IPS-NIHi7 (cell line): Measurements from ENCODE around the gene FNIP2.
"Not testable (repeated sequence)": the region's sequence is repeated elsewhere in the genome, so short reads cannot be mapped to it uniquely, and the experiment has no call there.

ENCODE experiments used
- DNase-seq: peaks from one replicate; pipeline ENCODE4 v3.0.0; 2012; ENCODE audit warnings: mixed read lengths; ENCODE audit errors: extremely low spot score

The FNIP2 gene

DNA sequence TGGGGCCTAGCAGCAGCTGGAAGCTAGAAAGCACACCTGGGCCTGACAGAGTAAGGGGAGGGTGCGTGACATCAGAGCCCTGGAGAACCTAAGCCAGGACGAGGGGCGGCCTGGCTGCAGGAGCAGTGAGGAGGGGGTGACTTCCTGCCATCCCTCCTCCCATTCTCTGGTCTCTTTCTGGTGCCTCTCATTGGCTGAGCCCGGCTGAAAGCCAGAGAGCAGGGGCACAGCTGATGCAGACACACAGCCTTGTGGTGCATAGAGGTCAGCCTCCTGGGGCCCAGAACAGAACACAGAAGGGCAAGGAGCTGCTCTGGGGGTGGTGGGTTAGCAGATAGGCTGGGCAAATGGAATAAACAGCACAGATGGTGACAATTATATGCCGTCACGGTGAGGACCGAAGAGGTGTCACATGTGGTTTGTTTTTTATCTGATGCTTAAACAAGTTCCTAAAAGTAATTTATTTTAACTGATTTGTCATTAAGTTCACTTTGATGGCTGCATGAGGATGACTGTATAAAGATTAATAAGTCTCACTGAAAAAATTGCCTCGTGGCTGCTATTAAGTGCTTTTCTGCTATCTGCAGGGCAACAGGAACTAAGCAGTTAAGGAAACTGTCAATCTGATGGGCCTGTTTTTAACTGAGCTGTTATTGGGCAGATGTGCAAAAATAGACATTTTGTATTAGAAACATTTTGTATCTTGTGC, 102.0 kb downstream of the FNIP2 start:
- DNase-seq, result peak; percentile 64

DNA sequence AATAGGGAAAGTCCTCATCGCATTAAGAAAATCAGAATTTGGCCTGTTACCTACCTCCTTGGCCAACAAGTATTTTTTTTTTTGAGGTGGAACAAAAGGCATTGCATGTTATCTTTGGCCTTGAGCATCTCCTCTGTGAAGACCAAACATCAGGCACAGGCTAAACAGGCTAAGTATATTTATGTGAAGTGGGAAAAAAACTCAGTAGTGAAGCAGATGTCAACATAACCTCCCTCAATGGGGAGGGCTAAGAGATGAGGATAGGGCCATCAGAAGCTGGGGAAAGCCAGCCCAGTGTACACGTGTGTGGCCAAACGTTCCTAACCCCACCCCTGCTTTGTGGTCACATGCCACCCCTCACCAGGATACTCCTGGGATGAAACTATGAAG, 102.5 kb downstream of the FNIP2 start:
- no peak for DNase-seq

DNA sequence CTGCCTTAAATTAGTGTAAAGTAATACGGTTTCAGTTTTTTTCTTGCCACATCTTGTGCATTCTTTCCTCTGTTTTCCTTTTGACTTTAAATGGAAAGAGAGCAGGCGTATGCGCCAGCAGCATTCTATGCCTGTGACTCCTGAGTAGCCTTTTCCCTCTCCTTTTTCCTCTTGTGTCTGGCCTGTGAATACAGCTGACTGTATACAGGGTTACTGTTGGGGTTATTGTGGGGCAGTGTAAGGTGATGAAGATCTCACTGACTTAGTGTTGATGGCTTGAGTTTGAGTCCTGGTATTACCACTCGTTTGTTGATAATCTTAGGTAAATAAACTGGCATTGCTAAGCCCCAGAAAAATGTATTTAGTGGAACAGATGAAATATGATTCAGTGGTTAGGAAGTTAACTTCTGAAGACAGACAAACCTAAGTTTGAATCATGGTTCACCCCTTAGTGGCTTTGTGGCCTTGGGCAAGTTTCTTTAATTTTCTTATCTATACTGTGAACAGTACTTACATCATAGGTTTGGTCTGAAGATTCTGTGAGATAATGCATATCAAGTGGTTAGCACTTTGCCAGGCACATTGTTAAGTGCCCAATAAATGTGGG, 105.1 kb downstream of the FNIP2 start:
- DNase-seq, result no peak

DNA sequence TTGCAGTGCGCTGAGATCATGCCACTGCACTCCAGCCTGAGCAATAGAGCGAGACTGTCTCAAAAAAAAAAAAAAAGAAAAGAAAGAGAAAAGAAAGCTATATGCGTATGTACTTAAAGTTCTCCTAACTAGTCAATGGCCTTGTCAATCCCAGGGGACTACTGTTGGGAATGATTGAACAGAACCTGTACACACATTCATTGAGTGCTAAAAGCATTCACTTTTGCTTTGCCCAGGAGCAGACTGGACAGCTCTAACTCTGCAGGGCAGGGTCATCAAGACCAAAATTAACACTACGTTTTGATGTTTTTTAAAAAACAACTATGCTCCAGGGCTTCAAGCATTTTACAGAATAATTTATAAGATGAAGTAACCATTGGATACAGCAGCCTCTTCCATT, 106.2 kb downstream of the FNIP2 start:
- no peak for DNase-seq

DNA sequence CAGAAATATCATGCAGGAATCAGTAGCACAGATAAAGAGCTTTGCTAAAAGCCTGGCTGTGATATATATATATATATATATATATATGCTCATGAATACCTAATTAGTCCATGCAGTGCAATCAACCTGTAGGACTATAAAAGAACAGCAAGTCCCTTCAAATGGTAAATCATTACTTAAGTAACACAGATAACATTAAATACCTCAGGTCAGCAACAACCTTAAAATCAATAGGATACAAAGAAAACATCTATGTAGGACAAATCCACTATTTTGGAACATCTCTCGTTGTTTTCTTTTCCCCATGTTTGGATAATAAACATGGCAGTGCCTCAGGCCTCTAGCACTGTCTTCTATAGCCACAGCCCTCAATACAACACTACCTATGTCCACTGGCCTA, 106.6 kb downstream of the FNIP2 start:
- DNase-seq, result no peak

DNA sequence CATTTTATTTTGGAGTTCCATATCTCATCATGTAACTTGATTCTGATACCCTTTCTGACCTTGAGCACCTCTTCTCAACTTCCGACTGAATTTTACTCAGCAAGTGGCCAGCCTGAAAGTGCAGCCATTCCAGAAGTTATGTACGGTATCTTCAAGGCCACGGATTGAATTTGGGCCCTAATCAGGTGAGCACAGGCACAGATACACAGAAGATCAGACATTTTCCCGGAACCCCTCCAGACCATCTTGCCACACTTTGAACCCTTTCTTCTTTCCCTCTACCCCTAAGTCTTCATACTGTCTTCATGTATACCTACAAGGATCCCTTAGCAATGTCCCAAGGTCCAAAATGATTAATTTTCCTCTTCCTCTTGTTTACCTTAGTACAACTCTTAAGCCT, 108.2 kb downstream of the FNIP2 start:
- no peak for DNase-seq

DNA sequence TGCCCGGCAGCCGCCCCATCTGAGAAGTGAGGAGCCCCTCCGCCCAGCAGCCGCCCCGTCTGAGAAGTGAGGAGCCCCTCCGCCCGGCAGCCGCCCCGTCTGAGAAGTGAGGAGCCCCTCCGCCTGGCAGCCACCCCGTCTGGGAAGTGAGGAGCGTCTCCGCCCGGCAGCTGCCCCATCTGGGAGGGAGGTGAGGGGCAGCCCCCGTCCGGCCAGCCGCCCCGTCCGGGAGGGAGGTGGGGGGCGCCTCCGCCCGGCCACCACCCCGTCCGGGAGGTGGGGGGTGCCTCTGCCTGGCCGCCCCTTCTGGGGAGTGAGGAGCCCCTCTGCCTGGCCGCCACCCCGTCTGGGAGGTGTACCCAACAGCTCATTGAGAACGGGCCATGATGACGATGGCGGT, 113.3 kb downstream of the FNIP2 start:
- DNase-seq, result not testable (repeated sequence)

DNA sequence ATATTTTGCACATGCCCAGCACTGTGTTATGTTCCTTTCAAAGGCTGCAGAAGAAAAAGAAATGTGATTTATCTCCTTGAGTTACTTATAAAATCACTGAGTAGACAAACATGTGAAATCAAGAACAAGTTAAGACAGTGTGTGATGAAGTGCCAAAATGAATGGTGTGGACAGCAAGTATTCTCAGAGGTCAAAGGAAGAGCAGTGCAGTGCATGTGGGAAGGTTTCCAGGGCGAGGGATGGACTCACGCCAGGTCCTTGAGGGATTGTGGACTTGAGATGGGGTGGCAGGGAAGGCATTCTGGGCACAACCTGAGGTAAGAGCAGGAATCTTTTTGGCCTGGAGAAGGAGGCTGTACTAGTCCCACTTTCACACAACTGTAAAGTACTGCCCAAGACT, 115.5 kb downstream of the FNIP2 start:
- no peak for DNase-seq

DNA sequence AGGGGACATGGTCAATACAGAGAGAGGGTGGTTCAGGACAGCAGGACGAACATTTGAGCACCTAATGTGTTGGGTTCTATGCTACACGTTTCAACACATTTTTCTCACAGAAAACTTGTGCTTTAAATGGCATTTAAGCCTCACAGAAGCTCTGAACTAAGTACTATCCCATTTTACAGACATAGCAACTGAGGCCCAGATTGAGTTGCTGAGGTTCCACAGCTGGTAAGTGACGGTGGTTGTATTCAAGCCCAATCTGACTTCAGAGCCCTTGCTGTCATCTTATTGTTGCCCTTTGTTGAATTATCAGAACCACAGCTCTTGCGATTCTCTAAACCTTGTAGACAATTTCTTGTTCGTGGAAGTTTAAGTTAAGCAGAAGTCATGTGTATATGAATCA, 116.7 kb downstream of the FNIP2 start:
- no peak for DNase-seq

DNA sequence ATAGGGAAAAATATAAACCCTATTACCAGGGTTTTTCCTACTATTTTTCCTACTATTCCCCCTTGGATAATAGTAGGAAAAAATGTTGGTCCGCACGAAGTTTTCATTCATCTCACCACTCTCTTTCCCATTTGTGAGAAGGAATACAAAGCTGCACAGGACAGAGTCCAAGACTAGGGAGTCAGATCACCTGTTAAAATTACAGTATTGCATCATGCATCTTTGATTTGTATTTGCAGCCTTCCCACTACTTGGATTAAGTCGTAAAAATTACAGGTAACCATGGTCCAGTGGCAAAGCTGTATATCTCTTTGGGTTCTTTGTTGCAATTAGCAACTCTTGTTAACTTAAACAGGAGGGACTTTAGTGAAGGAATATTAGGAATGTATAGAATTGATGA, 121.5 kb downstream of the FNIP2 start:
- DNase-seq, result no peak

DNA sequence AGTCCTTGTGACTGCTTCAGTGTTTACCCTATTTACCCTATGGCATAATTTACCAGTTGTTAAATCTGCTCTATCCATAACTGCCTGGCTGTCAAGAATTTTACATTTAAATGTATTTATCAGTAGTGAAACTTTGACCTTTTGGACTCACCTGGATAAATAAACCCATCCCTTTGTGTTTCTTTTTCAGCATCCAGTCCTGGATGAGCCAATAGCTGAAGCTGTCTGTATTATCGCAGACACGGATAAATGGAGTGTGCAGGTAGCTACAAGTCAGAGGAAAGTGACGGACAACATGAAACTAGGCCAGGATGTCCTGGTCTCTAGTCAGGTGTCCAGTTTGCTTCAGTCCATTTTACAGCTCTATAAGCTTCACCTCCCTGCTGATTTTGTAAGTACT, 122.4 kb downstream of the FNIP2 start:
- DNase-seq, result no peak

DNA sequence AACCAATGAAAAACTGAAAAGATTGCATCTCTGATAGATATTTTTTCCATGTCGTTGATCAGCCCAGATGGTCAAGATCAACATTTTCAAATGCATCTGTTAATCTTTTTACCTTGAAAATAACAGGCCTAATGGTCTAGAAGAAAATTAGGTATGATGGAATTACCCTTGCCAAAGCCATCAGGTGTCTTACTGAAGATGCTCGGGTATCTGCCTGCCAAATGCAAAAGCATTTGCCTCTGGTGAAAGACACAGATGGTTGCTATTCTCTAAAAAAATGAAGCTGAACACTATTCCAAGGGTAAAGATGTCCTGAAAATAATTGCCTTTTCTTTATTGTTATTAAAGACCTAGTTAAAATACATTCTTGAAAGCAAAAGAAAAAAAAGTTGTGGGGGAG, 126.0 kb downstream of the FNIP2 start:
- DNase-seq, result no peak

DNA sequence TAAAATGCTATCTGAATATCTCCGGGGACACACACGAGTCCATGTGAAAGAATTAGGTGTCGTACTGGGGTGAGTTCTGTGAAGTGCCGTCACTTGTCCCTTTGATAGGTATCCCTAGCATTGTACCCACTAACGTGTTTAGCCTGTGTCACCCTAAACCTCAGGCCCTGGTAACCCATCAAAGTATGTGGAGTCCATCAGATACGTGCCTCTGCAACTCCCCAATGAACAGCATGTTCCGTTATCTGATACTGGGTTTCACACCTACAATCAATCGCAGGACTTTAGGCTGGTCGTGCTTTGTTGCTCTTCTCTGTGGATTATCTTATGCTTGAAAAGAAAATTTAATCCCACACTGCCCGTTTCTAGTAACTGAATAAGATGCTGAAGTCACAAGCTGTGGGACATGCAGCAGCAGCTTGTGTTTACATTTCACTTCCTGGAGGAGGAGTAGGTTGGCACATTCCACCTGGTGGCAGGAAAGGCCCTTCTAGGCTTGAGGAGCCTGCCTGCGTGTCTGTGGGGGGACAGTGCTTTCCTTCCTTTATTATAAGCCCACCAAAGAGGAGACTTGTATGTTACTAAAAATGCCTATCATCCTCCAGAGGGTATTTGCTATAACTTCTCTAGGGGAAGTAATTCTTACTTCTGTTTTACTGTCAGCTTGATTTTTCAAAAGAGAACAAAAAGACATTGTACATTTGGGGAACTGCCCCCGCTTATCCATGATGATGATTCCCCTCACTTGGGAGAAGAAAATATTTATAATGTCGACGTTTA, 127.2 kb downstream of the FNIP2 start:
- DNase-seq, result peak; percentile 49

DNA sequence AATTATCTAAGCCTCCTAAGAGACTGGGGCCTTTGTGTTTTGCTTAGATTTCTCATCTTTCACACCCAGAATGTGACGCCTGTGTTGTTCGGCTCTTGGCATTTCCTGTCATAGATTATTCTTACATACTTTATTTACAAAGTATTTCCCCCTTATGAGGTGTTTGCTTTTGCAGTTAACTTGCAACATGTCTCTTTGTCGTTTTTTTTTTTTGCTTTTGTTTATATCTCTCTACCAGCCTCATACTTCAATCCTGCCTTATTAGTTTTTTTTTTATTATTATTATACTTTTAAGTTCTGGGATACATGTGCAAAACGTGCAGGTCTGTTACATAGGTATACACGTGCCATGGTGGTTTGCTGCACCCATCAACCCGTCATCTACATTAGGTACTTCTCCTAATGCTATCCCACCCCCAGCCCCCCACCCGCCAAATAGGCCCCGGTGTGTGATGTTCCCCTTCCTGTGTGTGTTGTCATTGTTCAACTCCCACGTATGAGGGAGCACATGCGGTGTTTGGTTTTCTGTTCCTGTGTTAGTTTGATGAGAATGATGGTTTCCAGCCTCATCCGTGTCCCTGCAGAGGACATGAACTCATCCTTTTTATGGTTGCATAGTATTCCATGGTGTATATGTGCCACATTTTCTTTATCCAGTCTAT, 127.9 kb downstream of the FNIP2 start:
- not testable (repeated sequence) for DNase-seq

DNA sequence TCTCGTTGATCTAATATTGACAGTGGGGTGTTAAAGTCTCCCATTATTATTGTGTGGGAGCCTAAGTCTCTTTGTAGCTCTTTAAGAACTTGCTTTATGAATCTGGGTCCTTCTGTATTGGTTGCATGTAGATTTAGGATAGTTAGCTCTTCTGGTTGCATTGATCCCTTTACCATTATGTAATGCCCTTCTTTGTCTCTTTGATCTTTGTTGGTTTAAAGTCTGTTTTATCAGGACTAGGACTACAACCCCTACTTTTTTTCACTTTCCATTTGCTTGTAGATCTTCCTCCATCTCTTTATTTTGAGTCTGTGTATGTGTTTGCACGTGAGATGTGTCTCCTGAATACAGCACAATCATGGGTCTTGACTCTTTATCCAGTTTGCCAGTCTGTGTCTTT, 131.6 kb downstream of the FNIP2 start:
- not testable (repeated sequence) for DNase-seq

DNA sequence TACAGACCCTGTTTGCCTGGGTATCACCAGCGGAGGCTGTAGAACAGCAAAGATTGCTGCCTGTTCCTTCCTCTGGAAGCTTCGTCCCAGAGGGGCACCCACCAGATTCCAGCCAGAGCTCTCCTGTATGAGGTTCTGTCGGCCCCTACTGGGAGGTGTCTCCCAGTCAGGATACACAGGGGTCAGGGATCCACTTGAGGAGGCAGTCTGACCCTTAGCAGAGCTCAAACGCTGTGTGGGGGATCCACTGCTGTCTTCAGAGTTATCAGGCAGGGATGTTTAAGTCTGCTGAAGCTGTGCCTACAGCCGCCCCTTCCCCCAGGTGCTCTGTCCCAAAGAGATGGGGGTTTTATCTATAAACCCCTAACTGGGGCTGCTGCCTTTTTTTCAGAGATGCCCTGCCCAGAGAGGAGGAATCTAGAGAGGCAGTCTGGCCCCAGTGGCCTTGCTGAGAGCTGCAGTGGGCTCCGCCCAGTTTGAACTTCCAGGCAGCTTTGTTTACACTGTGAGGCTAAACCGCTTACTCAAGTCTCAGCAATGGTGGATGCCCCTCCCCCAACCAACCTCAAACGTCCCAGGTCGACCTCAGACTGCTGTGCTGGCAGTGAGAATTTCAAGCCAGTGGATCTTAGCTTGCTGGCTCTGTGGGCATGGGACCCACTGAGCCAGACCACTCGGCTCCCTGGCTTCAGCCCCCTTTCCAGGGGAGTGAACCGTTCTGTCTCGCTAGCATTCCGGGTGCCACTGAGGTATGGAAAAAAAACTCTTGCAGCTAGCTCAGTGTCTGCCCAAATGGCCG, 133.7 kb downstream of the FNIP2 start:
- DNase-seq, result peak; percentile 47

DNA sequence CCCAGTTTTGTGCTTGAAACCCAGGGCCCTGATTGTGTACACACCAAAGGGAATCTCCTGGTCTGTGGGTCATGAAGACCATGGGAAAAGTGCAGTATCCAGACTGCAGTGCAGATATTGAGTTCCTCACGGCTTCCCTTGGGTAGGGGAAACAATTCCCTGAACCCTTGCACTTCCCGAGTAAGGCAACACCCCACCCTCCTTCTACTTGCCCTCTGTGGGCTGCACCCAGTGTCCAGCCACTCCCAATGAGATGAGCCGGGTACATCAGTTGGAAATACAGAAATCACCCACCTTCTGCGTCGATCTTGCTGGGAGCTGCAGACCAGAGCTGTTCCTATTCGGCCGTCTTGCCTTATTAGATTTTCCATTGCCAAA, 134.2 kb downstream of the FNIP2 start:
- DNase-seq, result no peak

DNA sequence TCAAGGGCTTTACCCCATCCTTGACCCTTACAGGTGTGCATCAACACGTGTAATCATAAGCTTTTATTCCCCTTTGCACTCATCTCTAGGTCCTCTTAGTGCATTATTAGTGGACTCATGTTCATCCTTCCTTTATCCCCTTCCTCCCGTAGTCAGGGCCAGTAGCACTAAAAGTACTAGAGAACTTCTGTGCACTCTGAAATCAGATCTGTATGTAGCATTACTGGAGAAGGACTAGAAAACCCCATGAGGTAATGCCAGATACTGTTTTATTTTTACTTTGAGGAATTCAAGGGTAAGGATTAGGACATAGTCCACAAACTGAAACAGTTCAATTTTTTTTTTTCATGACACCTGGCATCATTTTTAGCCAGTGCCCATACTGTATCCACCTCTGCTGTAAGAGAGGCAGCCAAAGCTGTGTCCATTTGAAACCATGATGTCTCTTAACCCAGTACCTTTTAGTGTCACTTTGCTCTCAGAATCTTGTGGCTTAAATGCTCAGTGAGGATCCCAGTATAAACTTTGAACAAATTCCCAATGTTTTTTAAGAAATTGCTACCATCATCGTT, 134.7 kb downstream of the FNIP2 start:
- no peak for DNase-seq

DNA sequence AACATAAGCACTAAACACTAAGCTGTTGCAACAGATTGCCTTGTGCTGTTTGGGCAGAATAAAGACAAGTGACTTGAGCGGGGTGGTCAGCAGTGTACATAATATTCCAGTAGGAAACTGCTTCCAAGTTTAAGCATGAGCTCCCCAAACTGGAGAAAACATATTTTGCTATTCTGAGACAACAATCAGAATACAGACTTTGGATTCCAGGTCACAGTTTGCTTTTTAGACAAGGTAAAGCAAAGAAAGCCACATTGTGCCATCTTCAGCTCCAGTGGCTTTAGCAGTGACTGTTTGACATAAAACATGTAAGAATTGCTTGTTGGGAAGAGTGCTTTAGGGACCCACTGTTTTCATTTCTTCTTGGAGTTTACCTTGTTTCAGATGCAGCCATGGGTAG, 136.0 kb downstream of the FNIP2 start:
- DNase-seq, result no peak

DNA sequence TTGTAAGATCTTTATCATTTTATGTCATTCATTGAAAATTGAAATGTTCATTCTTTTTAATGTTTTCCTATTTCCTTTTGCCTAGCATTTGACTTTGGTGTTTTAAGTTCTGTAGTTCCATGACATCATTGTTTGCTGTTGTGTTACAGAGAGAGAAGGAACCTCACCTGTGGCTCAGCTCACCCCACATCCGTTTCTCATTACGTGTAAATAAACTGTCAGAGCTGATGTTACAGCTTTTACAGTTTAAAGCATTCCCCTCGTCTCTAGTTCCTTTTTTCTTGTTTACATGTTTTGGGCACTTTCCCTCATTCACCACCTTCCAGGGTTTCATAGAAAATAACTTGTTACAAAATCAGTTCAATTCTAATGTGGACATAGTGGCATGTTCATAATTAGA, 137.2 kb downstream of the FNIP2 start:
- no peak for DNase-seq

DNA sequence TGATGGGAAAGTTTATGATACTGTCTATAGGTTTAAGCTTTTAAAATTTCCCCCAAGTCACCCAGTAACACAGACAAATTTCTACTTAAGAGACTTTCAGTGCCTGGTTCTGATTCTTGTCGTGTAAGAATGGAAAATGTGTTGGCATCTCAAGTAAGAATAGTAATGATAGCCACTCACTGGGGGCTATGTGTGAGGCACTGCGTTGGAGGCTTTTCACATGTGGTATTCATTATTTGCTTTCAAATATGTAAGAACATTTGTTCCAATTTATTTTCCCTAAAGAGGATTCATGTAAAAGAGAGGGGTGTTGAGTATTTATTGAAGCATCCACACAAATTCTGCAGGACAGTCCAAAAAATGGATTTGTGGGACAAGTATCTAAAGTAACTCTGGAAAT, 143.6 kb downstream of the FNIP2 start:
- no peak for DNase-seq
